Suppressor macrophage treated with lipopolysaccharide for 4 hours (primary cell): ENCODE results near the gene SCN4A.
A peak's percentile ranks its signal among the peaks of the same experiment; 100 is the strongest.

Experiments used
- DNase-seq: peaks from one replicate; pipeline ENCODE4 v3.0.0-alpha.2; 2020

SCN4A gene

DNA sequence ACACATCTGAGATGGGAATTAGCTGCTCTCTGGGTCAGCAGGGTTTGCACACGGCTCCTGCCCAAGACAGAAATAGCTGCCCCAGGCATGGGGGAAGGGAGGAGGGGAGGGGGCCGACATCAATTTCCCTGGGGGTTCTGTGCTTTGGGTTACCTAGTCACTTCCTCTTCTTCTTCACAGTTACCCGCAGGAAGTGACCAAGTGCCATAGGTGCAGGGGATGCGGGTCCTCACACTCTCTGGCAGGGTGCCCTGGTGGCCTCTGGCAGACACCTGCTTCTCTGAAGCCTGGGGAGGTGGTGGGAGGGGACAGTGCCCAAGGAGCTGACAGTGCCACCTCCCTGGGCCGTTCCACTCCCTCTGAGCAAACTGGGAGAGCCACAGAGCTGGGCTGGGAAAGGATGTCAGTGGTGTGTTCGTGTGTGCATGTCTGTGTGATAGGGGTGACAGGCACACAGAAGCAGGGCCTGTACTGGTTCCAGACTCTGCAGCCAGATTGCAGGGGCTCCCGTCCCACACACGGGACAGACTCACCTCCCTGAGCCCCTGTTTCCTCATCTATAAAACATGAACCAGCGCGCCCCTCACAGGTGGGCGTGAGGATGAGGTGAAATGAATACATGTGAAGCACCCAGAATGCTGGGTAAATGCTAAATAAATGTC, 18.2 kb downstream of the SCN4A start:
- DNase-seq = no peak

DNA sequence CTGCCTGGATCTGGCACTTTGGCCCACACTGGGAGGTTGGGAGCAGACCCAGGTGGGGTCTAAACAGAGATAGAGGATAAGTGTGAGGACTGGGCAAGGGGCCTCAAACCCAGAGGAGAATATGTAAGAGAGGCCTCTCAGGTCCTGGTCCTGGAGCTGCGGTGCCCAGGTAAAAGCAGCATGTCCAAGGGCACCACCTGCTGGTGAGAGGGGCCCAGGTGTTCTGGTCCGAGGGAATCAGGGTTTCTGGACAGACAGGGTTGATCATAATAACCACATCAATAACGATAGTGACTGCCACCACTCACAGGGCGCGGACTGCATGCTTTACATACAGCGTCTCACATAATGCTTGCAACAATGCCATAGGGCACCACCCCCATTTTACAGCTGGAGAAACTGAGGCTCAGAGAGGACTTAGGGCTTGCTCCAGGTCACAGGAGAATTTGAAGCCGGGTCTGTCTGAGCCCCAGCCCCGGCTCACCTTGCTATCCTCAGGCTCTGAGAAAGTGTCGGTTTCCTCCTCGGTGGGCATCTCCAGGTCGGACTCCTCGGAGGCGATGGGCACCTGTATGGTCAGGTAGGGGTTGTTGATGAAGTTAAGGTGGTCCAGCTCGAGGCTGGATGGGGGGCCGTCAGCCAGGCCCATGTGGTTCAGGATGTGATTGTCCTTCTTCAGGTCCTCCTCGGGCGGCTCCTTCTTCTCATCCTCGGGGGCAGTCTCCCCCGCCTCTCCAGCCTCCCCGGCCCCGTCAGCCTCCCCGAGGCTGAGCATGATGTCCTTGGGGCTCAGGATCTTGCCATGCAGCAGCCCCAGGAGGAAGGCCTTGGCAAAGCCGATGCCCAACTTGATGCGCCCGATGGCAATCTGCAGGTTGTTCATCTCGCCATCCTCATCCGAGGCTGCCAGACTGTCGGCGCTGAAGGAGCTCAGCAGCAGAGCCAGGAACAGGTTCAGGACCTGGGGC, 21.5 kb downstream of the SCN4A start:
- no peak for DNase-seq

DNA sequence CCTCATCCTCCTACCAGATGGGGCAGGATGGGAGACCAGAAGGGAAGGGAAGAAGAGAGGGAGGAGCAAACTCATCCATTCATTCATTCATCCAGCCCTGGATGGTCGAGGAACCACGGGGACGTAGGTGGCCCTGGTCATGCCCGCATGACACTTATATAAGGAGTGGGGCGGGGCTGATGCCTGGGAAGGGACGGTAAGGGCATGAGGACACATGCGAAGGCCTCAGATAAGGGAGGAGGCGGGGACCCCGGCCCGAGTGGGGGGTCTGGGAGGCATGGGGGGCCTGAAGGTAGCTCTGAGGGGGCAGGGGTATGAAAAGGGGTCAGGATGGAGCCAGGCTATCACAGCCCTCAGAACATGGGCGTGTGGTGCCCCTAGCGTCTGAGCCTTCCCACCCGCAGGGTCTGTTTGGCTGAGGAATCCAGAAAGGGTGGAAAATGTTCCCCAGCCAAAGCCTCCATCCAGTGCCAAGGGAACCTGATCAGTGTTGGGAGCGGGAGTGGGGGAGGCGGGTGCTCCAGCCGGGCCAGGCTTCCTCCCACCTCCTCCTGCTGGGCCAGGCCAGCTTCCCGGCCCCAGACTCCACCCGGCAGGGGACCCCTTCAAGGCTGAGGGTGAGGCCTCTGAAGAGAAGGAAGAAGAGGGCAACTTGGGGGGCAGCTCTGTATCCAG, 23.0 kb downstream of the SCN4A start:
- DNase-seq = no peak

DNA sequence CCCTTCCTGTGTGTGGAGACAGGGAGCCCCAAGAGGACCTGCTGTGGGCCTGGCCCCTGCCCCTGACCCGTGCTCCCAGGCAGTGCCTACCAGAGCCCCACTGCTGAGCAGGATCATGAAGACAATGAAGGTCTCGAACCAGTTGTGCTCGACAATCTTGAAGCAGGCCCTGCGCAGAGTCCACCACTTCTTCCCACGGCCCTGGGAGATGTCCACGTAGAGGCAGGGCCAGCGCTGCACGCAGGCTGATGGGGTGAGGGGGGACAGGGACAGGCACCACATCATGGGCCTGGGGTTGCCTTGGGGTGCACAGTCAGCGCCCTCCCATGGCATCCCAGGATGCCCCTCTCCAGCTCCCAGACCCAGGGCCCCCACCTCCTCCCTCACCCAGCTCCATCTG, 24.2 kb downstream of the SCN4A start:
- no peak for DNase-seq

DNA sequence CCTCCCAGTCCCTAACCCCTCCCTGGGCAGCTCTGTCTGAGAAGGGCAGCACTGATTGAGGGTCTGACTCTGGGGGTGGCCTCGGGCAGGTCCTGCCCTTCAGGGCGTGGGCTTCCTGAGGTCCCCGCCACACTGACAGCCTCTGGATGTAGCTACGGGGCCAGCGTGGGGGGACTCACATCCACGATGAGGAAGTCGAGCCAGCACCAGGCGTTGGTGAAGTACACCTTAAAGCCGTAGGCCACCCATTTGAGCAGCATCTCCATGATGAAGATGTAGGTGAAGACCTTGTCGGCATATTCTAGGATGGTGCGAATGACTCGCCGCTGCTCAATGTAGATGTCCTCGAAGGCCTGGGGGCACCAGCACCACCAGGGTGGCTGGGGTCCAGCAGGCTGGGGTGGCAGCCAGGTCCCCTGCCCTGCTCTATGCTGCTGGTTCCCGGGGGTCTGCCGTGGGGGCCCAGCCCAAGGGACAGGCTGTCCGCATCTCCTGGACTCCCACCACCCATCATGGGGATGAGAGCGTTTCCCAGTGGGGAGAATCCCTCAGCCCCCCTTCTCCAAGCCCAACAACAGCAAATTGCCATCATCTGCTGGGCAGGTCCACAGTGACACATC, 24.9 kb downstream of the SCN4A start:
- no peak for DNase-seq

DNA sequence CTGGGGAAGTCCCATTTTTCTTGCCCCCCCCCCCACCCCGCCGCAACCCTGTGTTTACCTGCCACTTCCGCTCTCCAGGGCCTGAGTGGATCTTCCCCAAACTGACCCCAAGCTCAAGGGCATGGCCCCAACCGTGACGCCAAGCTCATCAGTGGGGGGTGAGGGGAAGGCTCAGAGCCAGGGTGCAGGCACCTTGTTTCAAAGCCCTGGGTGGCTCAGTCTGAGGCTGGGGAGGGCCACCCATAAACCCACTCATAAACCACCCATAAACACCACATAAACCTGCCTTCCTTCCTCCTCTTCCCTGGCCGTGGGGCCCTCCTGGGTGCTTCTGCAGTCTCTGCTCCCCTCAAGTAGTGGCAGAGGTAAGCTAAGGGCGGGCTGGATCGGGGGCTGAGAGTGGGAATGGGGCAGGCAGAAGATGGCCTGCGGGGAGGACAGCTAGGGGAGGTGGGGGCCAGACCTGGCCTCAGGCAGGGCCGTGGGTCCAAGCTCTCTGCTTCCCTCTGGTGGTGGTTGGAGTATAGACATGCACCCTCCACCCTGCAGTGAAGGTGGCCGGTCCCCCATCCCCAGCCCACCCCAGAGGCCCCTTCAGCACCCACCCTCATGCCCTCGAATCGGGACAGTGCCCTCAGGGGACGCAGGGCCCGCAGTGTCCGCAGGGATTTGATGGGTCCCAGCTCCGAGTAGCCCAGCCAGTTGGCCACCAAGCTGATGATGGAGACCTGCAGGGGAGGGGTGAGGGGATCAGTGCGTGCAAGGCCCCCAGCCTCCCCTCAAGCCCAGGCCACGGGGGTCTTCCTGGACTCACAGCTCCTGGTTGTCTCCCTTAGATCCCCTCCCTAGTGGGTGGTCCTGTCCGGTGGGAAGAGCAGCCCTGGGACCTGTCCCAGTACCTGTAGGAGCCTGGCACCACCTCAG, 26.0 kb downstream of the SCN4A start:
- DNase-seq = peak; percentile 65

DNA sequence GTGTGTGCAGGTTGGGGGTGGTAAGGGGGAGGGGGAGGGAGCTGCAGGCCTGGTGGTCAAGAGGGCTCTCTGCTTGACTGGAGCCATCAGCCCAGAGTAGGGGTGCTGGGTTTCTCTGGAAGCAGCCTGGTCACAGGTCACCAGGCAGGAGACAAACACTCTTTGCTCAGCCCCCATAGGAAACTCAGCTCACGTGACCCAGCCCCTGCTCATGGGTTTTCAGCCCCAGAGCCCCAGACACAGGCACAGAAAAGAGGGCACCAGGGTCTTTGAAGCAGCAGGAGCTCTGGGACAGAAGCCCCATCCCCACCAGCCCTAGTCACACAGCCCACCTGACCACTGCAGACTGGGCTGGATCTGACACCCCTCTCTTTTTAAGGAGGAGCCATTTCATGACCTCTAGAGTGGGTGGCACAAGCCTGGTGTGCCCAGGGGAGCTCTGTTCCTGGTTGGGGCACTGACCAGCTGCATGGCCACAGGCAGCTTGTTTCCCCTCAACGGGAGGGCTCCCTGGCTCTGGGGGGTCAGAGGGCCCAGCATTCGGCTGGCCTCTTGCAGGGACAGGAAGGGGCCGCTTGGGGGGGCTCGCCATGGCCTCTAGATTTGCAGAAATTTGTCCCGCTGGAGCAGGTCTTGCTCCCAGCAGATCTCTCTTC, 26.8 kb downstream of the SCN4A start:
- DNase-seq = no peak

DNA sequence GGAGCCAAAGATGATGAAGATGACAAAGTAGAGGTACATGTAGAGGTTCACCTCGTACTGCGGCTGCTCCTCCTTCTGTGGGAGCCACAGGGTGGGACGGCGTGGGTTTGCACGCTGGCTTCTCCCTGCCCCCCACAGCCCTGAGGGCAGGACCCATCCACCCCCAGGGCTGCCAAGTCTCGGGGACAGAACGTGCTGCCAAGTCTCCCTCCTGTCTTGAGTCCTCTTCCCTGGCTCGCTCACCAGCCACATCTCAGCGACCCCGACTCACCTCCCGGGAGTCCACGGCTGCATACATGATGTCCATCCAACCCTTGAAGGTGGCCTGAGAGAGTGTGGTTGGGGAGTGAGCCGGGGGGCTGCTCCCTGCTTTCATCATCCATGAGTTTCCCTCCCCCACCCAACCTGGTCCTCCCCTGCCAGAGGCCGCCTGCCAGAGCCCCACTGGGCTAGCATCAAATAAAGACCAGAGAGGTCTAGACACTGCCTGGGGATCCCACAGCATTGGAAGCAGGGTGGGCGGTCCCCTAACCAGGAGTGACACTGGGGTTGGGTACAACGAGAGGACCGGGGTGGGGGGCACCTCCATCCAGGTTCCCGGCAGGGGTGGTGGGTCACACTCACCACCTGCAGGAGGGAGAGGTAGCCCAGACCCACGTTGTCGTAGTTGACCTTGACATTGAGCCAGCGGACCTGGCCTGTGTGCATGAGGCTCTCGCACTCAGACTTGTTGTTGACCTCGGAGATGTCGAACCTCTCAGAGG, 27.8 kb downstream of the SCN4A start:
- no peak for DNase-seq

DNA sequence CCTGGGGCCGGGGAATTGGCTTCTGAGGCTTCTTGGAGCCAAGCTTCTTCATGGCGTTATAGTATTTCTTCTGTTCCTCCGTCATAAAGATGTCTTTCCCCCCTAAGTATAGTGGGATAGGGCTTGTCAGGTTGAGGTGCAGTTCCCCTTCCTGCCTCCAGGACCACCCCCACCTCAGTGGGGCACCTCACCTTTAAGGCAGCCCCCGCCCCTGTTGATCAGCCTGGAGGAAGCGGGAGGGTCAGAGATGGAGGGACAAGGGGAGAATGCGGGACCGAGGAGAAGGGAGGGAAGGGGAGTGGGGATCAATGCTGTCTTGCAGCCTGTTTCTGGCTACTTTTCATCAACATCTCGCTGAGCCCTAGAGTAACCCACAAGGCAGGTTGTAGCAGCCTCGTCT, 29.0 kb downstream of the SCN4A start:
- no peak for DNase-seq

DNA sequence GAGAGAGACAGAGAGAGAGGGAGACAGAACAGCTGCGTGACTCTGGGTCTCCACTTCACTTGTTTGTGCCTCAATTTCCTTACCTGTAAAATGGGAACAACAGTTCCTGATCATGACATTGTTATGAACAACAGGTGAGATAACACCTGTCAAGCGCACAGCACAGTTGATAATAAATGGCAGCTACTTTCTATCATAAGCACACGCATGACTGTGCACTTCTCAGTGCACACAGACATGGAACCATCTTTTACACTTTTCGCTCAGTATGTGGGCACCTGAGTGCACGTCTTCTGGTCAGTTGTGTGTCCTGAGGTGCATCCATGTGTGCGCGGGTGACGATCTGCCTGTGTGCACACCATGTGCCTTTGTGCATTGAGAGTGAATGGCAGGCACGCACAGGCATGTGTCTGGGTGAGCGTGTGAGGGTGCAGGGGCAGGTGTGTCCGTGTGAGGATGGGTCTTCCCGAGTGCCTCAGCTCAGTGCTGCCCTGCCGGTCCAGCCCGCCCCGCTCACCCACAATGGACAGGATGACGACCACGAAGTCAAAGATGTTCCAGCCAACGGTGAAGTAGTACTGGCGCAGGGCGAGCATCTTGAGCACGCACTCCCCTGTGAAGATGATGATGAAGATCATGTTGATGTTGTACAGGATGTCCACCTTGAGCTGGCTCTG, 30.3 kb downstream of the SCN4A start:
- DNase-seq = no peak

DNA sequence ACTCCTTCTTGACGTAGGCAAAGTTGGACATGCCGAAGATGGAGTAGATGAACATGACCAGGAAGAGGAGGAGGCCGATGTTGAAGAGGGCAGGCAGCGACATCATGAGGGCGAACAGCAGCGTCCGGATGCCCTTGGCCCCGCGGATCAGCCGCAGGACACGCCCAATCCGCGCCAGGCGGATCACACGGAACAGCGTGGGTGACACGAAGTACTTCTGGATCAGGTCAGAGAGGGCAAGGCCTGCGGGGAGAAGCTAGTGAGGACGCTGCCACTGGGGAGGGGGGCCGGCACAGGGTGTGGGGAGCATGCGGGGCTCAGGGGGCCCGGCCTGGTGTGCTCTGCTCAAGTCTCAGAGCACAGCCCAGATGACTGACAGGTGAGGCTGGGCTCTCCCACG, 31.0 kb downstream of the SCN4A start:
- no peak for DNase-seq

DNA sequence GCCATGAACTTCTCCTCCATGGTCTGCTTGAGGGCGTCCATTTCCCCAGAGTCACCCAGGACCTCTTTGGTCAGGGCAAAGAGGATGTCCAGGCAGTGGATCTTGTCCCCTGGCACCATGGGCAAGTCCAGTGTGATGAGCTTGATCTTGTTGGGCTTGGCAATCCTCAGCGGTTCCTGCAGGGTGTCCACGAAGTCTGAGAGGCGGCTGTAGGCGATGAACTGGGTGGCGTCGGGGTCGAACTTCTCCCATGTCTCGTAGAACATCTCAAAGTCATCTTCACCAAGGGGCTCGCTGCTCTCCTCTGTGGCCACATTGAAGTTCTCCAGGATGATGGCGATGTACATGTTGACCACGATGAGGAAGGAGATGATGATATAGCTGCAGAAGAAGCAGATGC, 31.6 kb downstream of the SCN4A start:
- no peak for DNase-seq

DNA sequence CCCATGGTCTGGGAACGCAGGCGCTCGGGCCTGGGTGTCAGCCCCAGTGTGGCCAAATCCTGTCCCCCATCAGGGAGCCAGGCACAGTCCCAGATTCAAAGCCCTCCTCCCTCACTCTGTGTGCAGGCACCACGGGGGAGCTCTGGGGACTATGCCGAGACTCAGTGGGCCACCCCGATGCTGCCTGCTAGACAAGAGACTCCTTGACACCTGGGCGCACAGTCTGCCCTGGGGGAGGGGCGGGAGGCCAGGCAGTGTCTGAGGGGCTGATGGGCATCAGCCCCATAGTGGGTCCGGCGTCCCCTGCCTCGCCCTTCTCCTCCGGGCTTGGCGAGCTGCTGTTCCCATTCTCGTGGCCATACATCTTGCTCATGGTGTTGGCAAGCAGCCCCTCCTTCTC, 32.1 kb downstream of the SCN4A start:
- no peak for DNase-seq

DNA sequence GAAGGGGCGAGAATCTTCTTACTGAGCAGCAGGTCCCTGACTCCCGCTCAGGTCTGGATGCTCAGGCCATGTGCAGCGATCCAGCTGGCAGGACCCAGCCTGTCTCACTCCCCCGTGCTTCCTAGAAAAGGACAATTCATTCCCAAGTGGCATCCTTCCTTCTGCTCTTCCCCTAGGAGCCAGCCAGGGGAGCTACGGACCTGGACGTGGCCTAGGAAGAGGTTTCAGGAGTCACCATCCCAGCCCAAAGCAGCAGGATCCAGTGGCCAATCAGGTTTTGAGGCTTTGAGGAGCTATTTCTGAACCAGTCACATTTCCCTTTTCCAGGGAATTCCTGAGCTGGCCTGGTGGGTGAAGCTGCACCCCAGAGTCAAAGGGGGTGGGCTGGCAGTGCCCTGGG, 32.8 kb downstream of the SCN4A start:
- DNase-seq = no peak

DNA sequence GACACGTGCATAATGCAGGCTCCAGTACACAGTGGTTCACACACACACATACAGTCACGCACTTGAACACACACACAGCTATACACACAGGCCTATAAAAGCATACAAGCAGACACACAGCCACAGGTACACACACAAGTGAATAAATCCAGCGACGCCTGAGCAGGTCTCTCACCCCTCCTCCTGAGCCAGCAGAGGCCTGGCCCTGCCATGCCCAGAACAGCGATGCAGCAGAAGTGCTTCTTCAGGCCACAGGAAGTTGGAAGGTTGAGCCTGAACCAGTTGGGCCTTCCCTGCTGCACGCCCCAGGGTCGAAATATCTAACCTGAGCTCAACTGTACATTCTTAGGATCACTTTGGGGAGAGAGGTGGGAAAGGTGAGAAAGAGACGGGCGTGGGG, 33.3 kb downstream of the SCN4A start:
- no peak for DNase-seq

DNA sequence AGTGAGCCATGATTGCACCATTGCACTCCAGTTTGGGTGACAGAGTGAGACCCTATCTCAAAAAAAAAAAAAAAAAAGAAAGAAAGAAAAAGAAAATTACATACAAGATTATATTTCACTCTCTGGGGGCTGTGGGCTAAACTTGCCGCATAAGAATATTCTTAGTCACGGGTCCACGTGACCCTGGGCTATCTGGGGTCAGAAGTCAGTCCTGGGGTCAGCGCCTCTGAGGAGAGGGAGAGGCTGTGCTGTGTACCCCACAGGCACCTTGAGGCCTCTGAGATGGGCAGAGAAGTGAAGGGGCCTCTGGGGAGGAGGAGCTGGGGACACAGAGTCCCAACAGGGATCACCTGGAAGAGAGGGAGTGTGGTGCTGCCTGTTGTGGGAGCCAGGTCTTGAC, 34.8 kb downstream of the SCN4A start:
- DNase-seq = no peak

DNA sequence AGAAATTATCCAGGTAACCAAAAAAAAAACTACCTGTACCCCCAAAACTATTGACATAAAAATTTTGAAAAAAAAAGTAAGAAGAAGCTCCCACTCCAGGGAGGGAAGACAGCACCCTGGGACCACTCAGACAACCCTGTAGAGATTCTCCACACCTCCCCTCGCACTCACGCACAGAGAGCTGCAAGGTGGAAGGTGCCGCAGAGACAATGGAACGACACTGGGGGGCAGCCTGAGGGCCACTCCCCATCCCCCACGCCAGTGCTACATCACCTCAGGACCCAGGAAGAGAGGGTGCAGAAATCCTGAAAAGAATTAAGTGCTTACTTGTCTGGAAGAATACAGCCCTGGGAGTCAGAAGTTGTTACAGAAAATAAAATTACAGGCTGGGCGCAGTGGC, 35.4 kb downstream of the SCN4A start:
- no peak for DNase-seq

DNA sequence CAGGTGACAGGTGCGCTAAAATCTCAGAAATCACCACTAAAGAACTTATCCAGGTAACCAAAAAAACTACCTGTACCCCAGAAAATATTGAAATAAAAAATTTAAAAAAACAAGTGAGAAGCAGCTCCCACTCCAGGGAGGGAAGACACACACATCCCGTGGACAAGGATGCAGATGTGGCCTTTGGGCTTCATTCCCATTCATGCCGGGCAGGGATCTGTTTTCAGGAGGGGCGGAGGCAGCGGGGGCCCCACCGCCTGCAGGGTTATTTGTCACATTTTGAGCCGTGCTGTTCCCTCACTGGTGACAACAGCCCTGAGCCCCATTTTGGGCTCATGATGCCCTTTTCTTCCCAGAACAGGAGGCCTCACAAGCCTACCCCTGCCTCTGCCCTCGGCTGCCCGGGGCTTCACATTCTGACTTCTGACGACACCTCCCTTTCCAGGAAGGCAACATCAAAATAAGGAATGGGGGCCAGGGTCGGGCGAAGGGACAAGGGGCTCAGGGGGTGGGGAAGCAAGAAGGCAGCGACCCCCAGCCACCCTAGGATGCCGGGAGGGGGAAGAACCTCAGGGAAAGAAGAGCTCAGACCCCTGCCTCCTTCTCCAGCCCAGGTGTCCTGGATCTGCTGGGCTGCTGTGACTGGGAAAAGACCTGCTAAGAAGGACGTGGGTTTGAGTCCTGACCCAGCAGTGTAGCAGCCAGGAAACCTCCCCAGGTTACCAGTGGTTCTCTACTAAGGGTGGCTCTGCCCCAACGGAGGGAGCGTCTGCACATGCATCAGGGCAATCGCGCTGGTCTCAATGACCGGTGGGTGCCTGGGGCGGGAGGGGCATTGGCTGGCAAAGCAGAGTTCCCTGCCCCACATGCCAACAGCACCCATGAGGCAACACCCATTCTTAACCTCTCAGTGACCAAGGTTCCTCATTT, 38.3 kb downstream of the SCN4A start:
- DNase-seq = no peak

DNA sequence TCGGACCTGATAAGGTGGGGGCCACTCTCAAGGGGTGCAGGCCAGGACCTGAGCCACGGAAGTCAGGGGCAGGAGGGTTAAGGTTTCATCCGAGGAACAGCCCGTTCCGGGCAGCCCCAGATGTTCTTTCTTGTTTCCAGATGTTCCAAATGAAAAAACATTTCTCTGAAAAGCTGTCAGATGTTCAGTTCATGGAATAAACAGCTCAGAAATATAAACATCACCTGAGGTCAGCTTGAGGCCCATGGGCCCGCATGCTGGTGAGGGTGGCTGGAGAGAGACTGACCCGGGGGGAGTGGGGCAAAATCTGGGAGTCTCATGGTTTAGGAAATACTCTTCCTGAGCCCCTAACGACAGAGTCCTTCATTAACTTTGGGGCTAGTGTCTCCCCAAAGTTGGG, 39.1 kb downstream of the SCN4A start:
- no peak for DNase-seq
